HG03558 (cell line): ENCODE data around the gene MSH4.
"Not testable (repeated sequence)": the region's sequence is repeated elsewhere in the genome, so short reads cannot be mapped to it uniquely, and the experiment has no call there.

Experiments used
- ATAC-seq: cut with Tn5 transposase; IDR thresholded peaks from one replicate; pipeline ENCODE4 v1.9.1; 2021; ENCODE audit warnings: moderate number of reproducible peaks; ENCODE audit not compliant: unreplicated experiment; ENCODE audit errors: extremely low read depth

MSH4 gene

DNA sequence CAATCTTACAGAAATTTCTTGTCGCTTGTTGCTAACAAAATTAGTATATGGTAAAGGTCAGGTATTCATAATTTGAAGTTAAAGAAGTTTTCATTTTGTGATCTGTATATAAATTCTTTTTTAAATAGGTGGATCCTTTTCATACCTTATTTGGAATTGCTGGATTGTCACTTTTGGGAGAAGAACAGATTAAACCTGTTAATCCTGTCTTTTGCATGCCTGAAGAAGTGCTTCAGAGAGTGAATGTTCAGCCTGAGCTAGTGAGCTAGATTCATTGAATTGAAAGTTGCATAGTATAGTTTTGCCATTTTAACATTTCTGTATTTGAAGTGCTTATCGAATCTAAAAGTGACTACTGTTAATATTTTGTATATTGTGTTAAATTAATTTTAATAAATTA, 2.3 kb upstream of the MSH4 start:
- ATAC-seq, result no peak

DNA sequence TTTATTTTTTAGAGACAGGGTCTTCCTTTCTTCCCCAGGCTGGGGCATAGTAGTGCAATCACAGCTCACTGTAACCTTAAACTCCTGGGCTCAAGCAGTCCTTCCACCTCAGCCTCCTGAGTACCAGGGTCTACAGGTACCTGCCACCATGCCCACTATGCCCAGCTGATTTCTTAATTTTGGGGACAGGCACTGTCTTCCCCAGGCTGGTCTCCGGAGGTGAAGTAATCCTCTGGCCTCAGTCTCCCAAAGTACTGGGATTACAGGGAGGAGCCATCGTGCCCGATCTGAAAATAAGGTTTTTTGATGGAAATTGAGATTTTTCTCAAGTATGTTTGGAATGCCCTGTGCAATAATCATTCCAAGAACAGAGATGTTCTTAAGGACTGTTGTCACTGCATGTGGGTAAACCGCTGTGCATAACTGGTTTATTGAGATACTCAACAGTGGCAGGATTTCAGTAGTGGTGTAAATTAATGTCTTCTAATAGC, 934 bp upstream of the MSH4 start:
- no peak for ATAC-seq

DNA sequence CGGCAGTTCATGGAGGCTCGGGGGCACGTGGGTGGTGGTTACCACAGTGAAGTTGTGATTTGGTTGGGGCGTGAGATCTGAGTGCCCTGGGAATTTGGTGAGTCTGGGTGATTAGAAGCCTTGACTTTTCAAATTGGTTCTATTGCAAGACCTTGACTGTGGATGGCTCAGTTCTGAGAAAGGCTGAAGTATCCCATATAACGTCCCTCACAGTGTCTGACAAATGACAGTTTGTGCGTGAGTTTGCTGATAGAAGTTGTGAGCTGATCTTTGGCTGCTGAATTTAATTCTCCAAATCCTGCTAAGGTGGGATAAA, 549 bp downstream of the MSH4 start:
- ATAC-seq, result no peak

DNA sequence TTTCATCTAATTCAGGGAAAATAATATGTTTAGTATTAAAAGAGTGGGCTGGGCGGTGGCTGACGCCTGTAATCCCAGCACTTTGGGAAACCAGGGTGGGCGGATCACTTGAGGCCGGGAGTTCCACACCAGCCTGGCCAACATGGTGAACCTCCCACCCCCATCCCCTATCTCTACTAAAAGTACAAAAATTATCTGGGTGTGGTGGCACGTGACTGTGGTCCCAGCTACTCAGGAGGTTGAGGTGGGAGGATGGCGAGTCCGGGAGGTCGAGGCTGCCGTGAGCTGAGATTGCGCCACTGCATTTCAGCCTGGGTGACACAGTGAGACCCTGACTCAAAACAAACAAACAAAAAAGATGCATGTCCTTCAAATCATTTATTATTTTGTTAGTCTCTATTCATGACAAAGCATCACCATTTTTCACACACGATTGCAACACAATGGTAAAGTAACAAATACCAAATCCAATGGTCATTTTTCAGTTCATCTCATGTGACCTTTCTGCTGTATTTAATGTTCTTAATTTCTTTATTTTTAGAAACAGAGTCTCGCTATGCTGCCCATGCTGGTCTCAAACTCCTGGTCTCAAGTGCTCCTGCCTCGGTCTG, 1.0 kb downstream of the MSH4 start:
- ATAC-seq, result no peak

DNA sequence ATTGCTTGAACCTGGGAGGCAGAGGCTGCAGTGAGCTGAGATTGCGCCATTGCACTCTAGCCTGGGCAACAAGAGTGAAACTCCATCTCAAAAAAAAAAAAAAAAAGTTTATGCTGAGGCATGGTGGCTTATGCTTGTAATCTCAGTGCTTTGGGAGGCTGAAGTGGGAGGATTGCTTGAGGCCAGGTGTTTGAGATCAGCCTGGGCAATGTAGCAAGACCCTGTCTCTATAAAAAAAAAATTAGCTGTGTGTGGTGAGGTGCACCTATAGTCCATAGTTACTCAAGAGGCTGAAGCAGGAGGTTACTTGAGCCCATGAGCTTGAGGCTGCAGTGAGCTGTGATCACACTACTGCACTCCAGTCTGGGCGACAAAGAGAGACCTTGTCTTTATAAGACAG, 4.8 kb downstream of the MSH4 start:
- not testable (repeated sequence) for ATAC-seq

DNA sequence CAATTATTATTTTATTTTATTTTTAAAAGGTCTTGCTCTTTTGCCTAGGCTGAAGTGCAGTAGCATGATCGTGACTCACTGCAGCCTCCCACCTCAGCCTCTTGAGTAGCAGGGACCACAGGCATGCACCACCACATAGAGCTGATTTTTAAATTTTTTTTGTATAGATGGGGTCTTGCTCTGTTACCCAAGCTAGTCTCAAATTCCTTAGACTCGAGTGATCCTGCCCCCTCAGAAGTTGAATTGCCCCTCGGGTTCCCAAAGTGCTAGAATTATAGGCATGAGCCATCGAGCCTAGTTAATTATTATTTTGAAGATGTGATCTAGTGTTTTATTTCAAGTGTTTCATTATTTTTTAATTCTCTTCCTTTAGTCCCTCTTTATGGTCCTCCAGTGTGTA, 12.2 kb downstream of the MSH4 start:
- no peak for ATAC-seq

DNA sequence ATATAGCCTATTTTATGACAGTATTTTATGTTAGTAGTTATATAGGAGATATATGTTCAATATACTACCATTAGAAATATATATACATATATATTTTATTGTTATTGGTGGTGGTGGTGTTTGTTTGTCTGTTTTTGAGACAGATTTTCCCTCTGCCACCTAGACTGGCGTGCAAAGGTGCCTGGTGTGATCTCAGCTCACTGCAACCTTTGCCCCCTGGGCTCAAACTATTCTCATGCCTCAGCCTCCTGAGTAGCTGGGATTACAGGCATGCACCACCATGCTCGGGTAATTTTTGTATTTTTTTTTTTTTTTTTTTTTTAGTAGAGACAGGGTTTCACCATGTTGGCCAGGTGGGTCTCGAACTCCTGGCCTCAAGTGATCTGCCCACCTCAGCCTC, 13.4 kb downstream of the MSH4 start:
- not testable (repeated sequence) for ATAC-seq

DNA sequence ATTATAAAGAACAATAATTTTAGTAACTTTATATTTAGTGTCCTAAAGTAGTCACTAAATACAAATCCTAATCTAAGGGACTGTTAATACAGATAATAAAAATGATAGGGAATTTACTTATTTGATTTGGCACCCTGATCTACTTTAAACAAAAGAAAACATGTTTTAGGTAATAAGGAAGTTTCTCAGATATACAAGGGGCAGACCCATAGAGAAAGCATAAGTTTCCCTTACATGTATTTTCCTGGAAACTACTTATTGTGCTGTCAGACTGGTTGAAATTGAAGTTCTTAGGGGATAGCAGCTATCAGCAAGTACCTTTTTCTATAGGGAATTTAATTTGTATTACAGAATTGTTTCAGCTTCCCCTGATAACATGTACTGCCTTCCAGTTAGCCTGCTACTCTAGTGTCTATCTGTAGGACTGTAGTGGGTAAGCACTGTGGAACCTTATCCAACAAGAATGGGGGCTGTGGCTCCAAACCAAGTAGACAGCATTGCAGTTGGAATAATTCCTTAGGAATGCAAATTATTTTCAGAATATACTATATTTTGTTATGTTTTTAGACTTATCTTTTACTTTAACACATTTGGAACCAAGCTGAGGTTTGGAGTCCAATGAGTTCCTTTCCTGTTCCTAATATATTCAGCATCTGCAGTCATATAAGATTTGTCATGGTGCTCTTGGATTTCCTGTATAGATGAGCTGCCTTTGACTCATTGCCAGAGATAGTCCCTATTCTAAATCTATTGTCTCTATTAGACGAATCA, 14.7 kb downstream of the MSH4 start:
- no peak for ATAC-seq

DNA sequence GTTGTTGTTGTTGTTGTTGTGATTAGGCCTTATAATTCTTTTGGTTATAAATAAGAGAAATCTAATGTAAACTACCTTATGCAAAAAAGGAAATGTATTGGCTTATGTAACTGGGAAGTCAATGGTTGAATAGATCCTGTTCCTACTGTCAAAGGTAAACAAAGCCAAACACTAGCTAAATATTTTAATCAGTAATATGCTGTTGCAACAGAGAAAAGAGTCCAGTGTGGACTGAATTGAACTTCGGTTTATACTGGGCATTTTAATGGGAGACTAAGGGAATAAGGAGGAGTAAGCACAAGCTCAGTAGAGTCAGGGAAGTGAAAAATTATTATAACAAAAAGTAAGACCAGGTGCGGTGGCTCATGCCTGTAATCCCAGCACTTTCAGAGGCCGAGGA, 15.4 kb downstream of the MSH4 start:
- no peak for ATAC-seq

DNA sequence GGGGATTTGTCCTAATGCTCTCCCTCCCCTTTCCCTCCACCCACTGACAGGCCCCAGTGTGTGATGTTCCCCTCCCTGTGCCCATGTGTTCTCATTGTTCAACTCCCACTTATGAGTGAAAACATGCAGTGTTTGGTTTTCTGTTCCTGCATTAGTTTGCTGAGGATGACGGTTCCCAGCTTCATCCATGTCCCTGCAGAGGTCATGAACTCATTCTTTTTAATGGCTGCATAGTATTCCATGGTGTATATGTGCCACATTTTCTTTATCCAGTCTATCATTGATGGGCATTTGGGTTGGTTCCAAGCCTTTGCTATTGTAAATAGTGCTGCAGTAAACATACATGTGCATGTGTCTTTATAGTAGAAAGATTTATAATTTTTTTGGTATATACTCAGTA, 26.9 kb downstream of the MSH4 start:
- ATAC-seq, result not testable (repeated sequence)

DNA sequence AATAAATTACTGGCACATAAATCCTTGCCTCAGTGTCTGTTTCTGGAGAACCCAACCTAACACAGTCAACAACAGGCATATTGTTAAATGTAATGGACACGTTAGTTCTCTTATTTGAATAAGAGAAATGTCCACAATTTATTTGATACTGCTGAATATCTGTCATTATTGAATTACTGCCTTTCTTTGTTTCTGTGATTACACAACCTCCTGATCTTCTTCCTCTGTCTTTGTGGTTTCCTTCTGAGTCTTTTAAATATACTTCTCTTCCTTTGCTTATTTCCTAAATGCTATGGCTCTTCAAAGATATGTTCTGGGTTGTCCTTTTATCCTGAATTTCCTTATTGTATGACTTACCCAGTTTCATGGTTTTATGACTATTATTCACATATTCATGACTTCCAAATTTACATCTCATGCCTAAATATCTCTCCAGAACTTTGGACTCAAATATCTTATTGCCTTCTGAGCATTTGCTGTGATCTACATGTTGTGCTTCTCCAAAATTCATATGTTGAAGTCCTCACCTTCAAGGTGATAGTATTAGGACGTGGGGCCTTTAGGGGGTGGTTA, 39.9 kb downstream of the MSH4 start:
- ATAC-seq, result no peak

DNA sequence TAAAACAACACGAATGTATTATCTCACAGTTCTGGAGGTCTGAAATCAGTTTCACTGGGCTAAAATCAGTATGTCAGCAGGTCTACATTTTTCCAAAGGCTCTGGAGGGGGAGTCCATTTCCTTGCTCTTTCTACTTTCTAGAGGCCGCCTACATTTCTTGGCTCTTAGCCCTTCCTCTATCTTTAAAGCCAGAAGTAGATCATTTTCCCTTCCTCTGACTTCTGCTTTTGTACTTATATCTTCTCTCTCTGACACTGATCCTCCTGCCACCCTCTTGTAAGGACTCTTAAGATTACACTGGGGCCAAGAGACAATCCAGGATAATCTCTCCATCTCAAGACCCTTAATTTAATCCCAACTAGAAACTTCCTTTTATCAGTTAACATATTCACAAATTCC, 41.4 kb downstream of the MSH4 start:
- ATAC-seq, result no peak

DNA sequence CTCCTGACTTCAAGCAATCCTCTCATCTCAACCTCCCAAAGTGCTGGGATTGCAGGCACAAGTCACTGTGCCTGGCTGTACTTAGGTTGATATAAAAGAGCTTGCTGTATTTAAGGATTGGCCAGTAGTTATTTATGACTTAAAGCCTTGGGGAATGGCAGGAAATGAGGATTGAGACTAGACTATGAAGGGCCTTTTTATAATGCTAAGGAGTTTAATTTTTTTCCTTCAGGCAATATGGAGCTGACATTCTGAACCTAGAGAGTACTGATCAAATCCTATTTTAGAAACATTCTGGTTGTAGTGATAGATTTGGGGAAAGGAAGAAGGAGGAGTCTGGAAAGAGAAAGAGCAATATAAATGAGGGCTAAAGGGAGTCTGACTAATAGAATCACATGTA, 44.7 kb downstream of the MSH4 start:
- ATAC-seq, result no peak

DNA sequence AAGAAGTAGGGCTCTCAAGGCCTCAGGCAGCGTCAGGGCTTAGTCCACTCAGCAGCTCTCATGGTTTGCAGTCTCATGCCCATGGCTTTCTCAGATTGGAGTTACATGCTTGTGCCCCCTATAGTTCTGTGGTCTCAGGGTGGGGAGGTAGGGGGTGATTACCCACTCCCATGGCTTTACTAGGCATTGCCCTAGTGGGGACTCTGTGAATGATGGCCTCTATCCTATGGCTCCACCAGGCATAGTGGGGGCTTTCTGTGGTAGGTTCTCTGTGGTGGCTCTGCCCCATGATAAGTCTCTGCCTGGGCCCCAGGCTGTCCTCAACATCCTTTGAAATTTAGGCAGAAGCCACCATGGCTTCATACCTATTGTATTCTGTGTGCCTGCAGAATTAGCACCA, 48.9 kb downstream of the MSH4 start:
- ATAC-seq, result no peak

DNA sequence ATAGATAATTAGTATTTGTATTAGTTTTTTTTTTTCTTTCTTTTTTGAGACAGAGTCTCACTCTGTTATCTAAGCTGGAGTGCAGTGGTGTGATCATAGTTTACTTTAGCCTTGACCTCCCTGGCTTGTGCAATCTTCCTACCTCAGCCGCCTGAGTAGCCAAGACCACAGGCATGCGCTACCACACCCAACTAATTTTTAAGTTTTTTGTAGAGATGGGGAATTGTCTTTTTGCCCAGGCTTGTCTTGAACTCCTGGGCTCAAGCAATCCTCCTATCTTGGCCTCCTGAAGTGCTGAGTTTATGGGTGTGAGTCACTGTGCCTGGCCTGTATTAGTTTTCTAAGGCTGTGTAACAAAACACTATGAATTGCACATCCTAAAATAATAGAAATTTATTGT, 58.3 kb downstream of the MSH4 start:
- ATAC-seq, result no peak

DNA sequence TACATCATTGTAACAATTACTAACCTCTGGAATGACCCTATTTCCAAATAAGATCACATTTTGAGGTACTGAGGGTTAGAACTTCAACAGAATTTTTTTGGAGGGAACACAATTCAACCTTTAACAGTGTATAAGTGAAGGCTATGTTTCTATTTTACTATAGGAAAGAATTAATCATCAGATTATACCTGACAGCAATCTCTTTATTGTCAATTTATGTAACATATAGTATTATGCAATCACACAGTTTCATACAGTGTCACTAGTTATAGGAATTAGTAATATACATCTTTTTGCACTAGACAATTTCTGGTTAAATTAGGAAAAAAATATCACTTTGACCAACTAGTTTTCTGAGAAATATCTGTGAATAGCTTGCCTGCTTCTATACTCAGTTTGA, 59.1 kb downstream of the MSH4 start:
- ATAC-seq, result no peak

DNA sequence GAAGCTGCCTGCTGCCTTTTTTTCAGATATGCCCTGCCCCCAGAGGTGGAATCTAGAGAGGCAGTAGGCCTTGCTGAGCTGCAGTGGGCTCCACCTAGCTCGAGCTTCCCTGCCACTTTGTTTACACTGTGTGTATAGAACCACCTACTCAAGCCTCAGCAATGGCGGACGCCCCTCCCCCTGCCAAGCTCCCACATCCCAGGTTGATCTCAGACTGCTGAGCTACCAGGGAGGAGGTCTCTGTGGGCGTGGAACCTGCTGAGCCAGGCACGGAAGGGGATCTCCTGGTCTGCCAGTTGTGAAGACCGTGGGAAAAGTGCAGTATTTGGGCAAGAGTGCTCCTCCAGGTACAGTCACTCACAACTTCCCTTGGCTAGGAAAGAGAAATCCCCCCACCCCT, 65.1 kb downstream of the MSH4 start:
- no peak for ATAC-seq

DNA sequence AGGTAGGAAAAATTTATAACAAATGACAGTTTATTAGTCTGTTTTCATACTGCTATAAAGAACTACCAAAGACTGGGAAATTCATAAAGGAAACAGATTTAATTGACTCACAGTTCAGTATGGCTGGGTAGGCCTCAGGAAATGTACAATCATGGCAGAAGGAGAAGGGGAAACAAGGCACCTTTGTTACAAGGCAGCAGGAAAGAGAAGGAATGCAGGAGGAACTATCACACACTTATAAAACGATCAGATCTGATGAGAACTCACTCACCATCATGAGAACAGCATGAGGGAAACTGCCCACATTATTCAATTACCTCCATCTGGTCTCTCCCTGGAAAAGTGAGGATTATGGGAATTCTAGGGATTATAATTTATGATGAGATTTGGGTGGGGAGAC, 74.3 kb downstream of the MSH4 start:
- no peak for ATAC-seq

DNA sequence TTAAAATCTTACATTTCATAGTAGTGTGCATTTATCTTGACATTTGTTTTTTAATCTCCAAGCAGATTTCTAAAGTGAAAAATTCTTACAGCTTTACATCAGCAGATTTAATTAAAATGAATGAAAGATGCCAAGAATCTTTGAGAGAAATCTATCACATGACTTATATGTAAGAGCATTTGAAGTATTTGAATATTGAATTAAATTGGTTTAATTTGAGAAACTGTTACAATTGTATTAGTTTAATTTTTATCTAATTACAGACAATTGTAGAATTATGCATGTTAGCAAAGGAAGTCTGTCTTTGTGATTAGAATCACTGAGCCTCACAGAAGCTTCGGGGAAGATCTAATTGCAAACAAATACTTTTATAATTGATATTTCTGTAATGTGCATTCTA, 83.3 kb downstream of the MSH4 start:
- ATAC-seq, result no peak

DNA sequence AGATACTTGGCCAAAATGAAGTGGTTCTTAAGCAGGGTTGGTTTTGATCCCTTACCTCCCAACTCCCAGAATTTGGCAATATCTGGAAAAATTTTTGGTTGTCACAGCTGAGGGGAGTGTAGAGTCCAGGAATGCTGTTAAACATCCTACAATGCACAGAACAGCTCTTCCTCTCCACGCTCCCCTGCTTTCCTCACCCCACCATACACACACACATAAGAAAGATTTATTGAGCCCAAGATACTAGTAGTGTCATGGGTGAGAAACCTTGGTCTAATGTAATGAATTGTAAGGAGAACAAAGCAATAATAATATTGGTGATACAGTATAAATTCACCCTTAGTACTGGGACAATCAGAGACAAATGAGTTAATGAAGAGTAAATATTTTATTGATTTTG, 87.8 kb downstream of the MSH4 start:
- ATAC-seq, result no peak

DNA sequence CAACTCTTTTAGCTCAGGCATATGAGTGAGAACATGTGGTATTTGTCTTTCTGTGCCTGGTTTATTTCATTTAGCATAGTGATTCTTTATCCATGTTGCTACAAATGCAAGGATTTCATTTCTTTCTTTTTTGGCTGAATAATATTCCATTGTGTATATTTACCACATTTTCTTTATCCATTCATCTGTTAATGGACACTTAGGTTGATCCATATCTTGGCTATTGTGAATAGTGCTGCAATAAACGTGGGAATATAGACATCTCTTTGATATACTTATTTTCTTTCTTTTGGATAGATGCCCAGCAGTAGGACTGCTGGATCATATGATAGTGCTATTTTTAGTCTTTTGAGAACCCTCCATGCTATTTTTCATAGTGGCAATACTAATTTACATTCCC, 104.7 kb downstream of the MSH4 start:
- no peak for ATAC-seq

DNA sequence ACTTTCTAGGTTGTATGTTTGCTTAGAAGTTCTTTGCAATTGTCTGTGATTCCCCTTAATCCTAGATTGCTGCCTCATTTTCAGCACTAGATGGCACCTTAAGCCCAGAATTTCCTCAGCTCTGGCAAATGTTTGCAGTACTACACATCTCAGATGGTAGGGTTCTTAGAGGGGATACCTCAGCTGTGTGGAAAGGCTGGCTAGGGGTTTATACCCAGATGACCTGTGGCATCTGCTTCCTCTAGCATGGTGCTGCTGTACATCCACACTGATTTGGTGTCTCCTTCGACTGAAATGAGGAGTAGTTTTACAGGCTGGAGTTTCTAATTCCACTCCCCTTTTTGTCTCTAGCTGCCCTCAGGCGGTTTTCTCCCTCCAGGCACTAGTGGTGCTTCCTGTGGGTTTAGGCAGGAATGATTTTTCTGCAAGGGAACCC, 112.1 kb downstream of the MSH4 start:
- no peak for ATAC-seq
